ENCODE data around the gene LSM11.

Gene LSM11

GRCh38 chr5:157772127-157772526, 28.6 kb downstream of the LSM11 start:
- no peak overlapping the region for H3K4me3 ChIP-seq (ENCODE audit: low read depth, low read length)
- no peaks in the 10 kb centered on the region for H3K27me3 ChIP-seq (ENCODE audit: control insufficient read depth, insufficient read depth, low read length)
- H3K27ac ChIP-seq (ENCODE audit: low read depth, low read length) = no peak overlapping the region

GRCh38 chr5:157778121-157778805, 34.8 kb downstream of the LSM11 start:
- no peaks in the 10 kb centered on the region for H3K36me3 ChIP-seq (ENCODE audit: control insufficient read depth, insufficient read depth, low read length)
- H3K27ac ChIP-seq (ENCODE audit: low read depth, low read length) = no peak overlapping the region
- H3K4me1 ChIP-seq (ENCODE audit: control insufficient read depth, insufficient read depth, low read length) = no peaks in the 10 kb centered on the region
- no peak overlapping the region for H3K4me3 ChIP-seq (ENCODE audit: low read depth, low read length)
- no peaks in the 10 kb centered on the region for H3K9me3 ChIP-seq (ENCODE audit: control insufficient read depth, insufficient read depth, low read depth, low read length)
- H3K27me3 ChIP-seq (ENCODE audit: control insufficient read depth, insufficient read depth, low read length) = no peaks in the 10 kb centered on the region
- no peak overlapping the region for H3K9ac ChIP-seq (ENCODE audit: low read length)

More at GRCh38 chr5:157772127-157772526, 28.6 kb downstream of the LSM11 start:
- Histone ChIP-seq H3K4me1 (ENCODE audit: control insufficient read depth, insufficient read depth, low read length) (no peaks in the 10 kb centered on the region), H3K9me3 (ENCODE audit: control insufficient read depth, insufficient read depth, low read depth, low read length) (peaks cover 3% of the 10 kb centered on the region; the same call in 1 of the 2 replicates), H3K36me3 (ENCODE audit: control insufficient read depth, insufficient read depth, low read length) (no peaks in the 10 kb centered on the region), H3K9ac (ENCODE audit: low read length) (no peak overlapping the region)

GRCh38 chr5:157779221-157779620, 35.7 kb downstream of the LSM11 start:
- H3K27me3 ChIP-seq (ENCODE audit: control insufficient read depth, insufficient read depth, low read length) = no peaks in the 10 kb centered on the region
- H3K9me3 ChIP-seq (ENCODE audit: control insufficient read depth, insufficient read depth, low read depth, low read length) = no peaks in the 10 kb centered on the region
- no peak overlapping the region for H3K4me3 ChIP-seq (ENCODE audit: low read depth, low read length)
- no peak overlapping the region for H3K9ac ChIP-seq (ENCODE audit: low read length)
- H3K27ac ChIP-seq (ENCODE audit: low read depth, low read length) = no peak overlapping the region
- H3K36me3 ChIP-seq (ENCODE audit: control insufficient read depth, insufficient read depth, low read length) = peaks cover 2% of the 10 kb centered on the region; the same call in 1 of the 2 replicates
- no peaks in the 10 kb centered on the region for H3K4me1 ChIP-seq (ENCODE audit: control insufficient read depth, insufficient read depth, low read length)

GRCh38 chr5:157785801-157786200, 42.3 kb downstream of the LSM11 start:
- Histone ChIP-seq H3K4me3 (ENCODE audit: low read depth, low read length) (no peak overlapping the region), H3K27me3 (ENCODE audit: control insufficient read depth, insufficient read depth, low read length) (no peaks in the 10 kb centered on the region), H3K4me1 (ENCODE audit: control insufficient read depth, insufficient read depth, low read length) (no peaks in the 10 kb centered on the region), H3K36me3 (ENCODE audit: control insufficient read depth, insufficient read depth, low read length) (peaks cover 54% of the 10 kb centered on the region), H3K9me3 (ENCODE audit: control insufficient read depth, insufficient read depth, low read depth, low read length) (no peaks in the 10 kb centered on the region), H3K9ac (ENCODE audit: low read length) (no peak overlapping the region), H3K27ac (ENCODE audit: low read depth, low read length) (no peak overlapping the region)

GRCh38 chr5:157793301-157793700, 49.8 kb downstream of the LSM11 start:
- Histone ChIP-seq H3K27ac (ENCODE audit: low read depth, low read length) (no peak overlapping the region), H3K9me3 (ENCODE audit: control insufficient read depth, insufficient read depth, low read depth, low read length) (no peaks in the 10 kb centered on the region), H3K4me1 (ENCODE audit: control insufficient read depth, insufficient read depth, low read length) (no peaks in the 10 kb centered on the region), H3K9ac (ENCODE audit: low read length) (no peak overlapping the region), H3K4me3 (ENCODE audit: low read depth, low read length) (no peak overlapping the region), H3K27me3 (ENCODE audit: control insufficient read depth, insufficient read depth, low read length) (no peaks in the 10 kb centered on the region), H3K36me3 (ENCODE audit: control insufficient read depth, insufficient read depth, low read length) (peaks cover 70% of the 10 kb centered on the region)

- Histone ChIP-seq H3K27ac (ENCODE audit: low read depth, low read length) (no peak overlapping the region), H3K36me3 (ENCODE audit: control insufficient read depth, insufficient read depth, low read length) (peaks cover 52% of the 10 kb centered on the region), H3K4me1 (ENCODE audit: control insufficient read depth, insufficient read depth, low read length) (no peaks in the 10 kb centered on the region)
These were observed 56.1 kb downstream of the LSM11 start for GRCh38 chr5:157799578-157799977.

GRCh38 chr5:157800137-157800536, 56.6 kb downstream of the LSM11 start:
- no peaks in the 10 kb centered on the region for H3K9me3 ChIP-seq (ENCODE audit: control insufficient read depth, insufficient read depth, low read depth, low read length)
- peaks cover 50% of the 10 kb centered on the region for H3K36me3 ChIP-seq (ENCODE audit: control insufficient read depth, insufficient read depth, low read length)
- H3K27me3 ChIP-seq (ENCODE audit: control insufficient read depth, insufficient read depth, low read length) = no peaks in the 10 kb centered on the region
- H3K4me1 ChIP-seq (ENCODE audit: control insufficient read depth, insufficient read depth, low read length) = no peaks in the 10 kb centered on the region
- H3K4me3 ChIP-seq (ENCODE audit: low read depth, low read length) = no peak overlapping the region
- no peak overlapping the region for H3K9ac ChIP-seq (ENCODE audit: low read length)
- no peak overlapping the region for H3K27ac ChIP-seq (ENCODE audit: low read depth, low read length)

More at GRCh38 chr5:157799578-157799977, 56.1 kb downstream of the LSM11 start:
- H3K4me3 ChIP-seq (ENCODE audit: low read depth, low read length) = no peak overlapping the region
- H3K27me3 ChIP-seq (ENCODE audit: control insufficient read depth, insufficient read depth, low read length) = no peaks in the 10 kb centered on the region
- no peak overlapping the region for H3K9ac ChIP-seq (ENCODE audit: low read length)
- H3K9me3 ChIP-seq (ENCODE audit: control insufficient read depth, insufficient read depth, low read depth, low read length) = no peaks in the 10 kb centered on the region

- no peaks in the 10 kb centered on the region for H3K27me3 ChIP-seq (ENCODE audit: control insufficient read depth, insufficient read depth, low read length)
- H3K4me1 ChIP-seq (ENCODE audit: control insufficient read depth, insufficient read depth, low read length) = no peaks in the 10 kb centered on the region
- H3K27ac ChIP-seq (ENCODE audit: low read depth, low read length) = no peak overlapping the region
- no peaks in the 10 kb centered on the region for H3K9me3 ChIP-seq (ENCODE audit: control insufficient read depth, insufficient read depth, low read depth, low read length)
- H3K9ac ChIP-seq (ENCODE audit: low read length) = no peak overlapping the region
- no peak overlapping the region for H3K4me3 ChIP-seq (ENCODE audit: low read depth, low read length)
- H3K36me3 ChIP-seq (ENCODE audit: control insufficient read depth, insufficient read depth, low read length) = peaks cover 61% of the 10 kb centered on the region
These were observed 59.2 kb downstream of the LSM11 start for GRCh38 chr5:157802736-157803135.

GRCh38 chr5:157808043-157808442, 64.5 kb downstream of the LSM11 start:
- peaks cover 88% of the 10 kb centered on the region for H3K36me3 ChIP-seq (ENCODE audit: control insufficient read depth, insufficient read depth, low read length)
- no peak overlapping the region for H3K9ac ChIP-seq (ENCODE audit: low read length)
- no peak overlapping the region for H3K27ac ChIP-seq (ENCODE audit: low read depth, low read length)
- H3K9me3 ChIP-seq (ENCODE audit: control insufficient read depth, insufficient read depth, low read depth, low read length) = no peaks in the 10 kb centered on the region
- H3K27me3 ChIP-seq (ENCODE audit: control insufficient read depth, insufficient read depth, low read length) = no peaks in the 10 kb centered on the region
- H3K4me1 ChIP-seq (ENCODE audit: control insufficient read depth, insufficient read depth, low read length) = no peaks in the 10 kb centered on the region
- H3K4me3 ChIP-seq (ENCODE audit: low read depth, low read length) = no peak overlapping the region

All from HUES6 (cell line).